Hepatic stellate cell (primary cell): ENCODE measurements around the gene GNMT.
"Not testable (repeated sequence)": the region's sequence is repeated elsewhere in the genome, so short reads cannot be mapped to it uniquely, and the experiment has no call there.

Experiments used
- DNase-seq: peaks from one replicate; pipeline ENCODE4 v3.0.0; 2011; ENCODE audit warnings: low spot score

The GNMT gene

DNA sequence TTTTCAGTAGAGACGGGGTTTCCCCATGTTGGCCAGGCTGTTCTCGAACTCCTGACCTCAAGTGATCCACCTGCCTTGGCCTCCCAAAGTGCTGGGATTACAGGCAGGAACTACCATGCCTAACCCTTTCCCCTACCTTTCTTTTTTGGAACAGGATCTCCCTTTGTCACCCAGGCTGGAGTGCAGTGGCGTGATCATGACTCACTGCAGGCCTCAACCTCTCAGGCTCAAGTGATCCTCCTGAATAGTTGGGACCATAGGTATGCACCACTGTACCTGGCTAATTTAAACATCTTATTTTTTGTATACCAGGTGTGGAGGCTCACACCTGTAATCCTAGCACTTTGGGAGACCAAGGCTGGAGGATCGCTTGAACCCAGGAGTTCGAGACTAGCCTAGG, 19.2 kb upstream of the GNMT start:
- DNase-seq: not testable (repeated sequence)

DNA sequence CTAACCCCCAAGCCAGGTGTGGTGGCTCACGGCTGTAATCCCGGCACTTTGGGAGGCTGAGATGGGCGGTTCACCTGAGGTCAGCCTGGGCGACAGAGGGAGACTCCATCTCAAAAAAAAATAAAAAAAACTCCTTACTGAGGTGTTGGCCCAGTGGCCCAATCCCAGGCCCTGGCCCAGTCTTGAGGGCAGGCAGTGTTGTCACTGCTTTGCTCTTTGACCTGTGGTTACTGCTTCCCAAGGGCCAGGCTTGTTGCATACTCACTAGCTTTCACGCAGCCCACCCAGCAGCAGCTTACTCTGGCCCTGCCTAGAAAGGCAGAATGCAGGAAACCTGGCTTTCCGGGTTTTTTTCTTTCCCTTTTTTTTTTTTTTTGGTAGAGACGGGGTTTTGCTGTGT, 18.1 kb upstream of the GNMT start:
- no peak for DNase-seq

- DNase-seq: no peak
Measured at GRCh38 chr6:42947950-42948349, 12.6 kb upstream of the GNMT start.

- DNase-seq: no peak
Measured at GRCh38 chr6:42952389-42952788, 8.2 kb upstream of the GNMT start.

GRCh38 chr6:42954405-42954804, 6.1 kb upstream of the GNMT start:
- not testable (repeated sequence) for DNase-seq

DNA sequence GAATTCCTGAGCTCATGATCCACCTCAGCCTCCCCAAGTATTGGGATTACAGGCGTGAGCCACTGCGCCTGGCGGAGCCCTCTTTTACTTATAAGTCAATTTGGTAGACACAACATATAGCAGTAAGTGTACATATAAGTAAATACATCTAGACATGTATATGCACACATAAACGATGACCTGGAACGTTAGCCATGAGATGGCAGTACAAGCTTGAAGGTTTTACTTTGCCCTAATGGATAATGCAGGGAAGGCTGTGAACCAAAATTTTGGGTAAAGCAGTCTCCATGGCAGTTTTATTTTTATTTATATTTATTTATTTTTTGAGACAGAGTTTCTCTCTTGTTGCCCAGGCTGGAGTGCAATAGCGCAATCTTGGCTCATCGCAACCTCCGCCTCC, 2.4 kb upstream of the GNMT start:
- no peak for DNase-seq

- DNase-seq: no peak
Measured at GRCh38 chr6:42959917-42960242, 674 bp upstream of the GNMT start.

- no peak for DNase-seq
Measured at GRCh38 chr6:42961020-42961470, 491 bp downstream of the GNMT start.

DNA sequence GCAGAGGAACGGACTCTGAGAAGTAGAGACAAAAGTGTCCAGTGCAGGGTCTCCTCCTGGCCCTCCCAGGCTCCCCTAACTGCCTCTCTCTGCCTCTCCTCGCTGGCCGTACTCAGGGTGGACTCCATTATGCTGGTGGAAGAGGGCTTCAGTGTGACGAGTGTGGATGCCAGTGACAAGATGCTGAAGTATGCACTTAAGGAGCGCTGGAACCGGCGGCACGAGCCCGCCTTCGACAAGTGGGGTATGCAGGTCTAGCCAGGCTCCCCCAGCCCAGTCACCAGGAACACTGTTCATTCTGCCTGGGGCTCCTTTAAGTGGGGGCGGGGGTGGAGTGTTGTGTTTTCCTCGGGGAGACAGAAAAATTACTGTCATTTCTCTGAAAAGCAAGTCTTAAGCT, 1.5 kb downstream of the GNMT start:
- DNase-seq: no peak

DNA sequence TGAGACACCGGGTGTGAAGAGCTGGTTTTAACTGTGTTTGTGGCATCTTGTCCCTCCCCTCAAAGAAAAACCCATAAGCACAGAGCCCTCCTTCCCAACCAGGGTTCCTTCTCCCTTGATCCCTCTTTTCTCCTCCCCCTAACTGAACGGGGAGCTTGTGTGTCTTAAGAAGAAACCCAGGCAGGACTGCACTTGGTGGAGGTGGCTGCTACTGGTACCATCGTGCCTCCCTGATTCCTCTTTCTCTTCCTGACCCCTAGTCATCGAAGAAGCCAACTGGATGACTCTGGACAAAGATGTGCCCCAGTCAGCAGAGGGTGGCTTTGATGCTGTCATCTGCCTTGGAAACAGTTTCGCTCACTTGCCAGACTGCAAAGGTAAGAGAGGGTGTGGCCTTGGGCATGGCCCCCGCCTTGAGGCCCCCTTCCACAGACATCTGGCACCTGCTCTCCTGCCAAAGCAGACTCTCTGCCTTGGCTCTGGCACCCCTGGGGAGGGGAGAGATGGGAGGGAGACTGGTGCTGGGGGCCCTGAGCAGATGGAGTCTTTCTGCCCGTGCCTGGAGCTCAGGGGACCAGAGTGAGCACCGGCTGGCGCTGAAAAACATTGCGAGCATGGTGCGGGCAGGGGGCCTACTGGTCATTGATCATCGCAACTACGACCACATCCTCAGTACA, 2.1 kb downstream of the GNMT start:
- no peak for DNase-seq

GRCh38 chr6:42963179-42963854, 2.8 kb downstream of the GNMT start:
- DNase-seq: no peak

DNA sequence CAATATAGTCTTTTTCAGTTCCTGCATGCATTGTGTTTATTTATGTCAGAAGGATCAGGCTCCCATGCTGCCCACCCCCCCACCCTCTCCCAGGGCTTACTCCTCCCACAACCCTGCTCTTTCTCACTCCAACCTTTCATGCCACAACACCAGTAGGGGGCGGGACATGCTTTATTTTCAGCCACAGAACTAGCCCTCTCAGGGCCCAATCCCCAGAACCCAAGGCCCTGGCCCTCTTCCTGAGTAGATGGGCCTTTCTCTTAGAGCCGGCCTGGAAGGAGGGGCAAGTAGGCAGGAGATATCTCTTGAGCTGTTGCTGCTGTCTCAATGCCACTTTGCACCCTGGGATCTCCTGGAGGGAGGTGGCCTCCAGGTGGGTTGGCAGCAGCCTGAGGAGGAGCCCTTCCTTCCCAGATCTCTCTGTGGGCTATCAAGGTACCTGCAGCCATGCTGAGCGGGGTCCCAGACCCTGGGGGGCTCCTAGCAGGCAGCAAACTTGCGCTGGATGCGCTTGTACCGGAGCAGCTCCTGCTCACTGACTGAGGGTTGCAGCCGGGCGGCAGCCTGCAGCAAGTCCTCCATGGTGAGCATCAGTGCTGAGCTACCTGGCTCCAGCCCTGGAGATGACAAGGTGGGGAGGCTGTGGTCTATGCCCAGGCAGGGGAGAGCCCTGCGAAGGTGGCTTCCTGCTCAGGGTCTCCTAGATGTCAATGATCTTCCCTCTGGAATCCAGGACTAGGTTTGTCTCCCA, 3.5 kb downstream of the GNMT start:
- DNase-seq: peak; percentile 60

DNA sequence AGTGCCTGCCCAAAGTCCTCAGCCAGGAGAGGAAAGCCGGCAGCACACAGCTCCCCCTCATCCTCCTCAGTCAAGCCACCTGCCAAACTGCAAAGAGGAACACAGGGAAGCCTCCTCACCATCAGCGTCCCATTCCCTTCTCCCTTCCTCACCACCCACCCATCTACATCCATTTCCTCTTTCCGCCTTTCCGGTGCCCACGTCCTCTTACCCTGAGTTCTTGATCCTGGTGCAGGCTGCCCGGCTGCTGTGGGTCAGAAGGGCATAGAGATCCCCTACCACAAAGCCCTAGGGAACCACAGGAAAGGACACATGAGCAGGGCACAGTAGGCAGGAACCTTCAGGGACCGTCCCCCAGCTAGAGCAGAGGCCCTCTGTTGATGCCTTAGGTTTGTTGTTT, 6.0 kb downstream of the GNMT start:
- DNase-seq: no peak

GRCh38 chr6:42967228-42967627, 6.7 kb downstream of the GNMT start:
- DNase-seq: no peak

DNA sequence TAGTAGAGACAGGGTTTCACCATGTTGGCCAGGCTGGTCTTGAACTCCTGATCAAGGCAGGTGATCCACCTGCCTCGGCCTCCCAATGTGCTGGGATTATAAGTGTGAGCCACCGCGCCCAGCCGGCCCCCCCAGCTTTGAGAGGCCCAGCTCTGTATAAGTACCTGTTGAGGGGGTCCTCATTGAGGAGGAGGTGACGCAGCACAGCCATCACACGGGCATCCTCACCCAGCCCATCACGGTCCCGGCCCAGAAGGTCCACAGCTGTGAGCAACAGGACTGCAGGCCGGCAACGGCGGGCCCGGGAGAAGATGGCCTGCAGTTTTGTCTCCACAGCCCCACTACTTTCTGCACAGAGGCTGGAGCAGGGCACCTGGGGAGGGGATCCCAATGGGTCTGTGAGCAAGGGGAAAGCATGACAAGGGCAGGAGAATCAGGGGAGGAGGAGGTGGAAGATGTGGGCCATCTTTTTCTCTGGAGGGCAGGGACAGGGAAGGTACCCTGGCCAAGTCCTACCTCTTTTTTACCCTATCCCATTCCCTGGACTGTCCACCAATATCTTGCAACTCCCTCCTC, 7.7 kb downstream of the GNMT start:
- DNase-seq: no peak

DNA sequence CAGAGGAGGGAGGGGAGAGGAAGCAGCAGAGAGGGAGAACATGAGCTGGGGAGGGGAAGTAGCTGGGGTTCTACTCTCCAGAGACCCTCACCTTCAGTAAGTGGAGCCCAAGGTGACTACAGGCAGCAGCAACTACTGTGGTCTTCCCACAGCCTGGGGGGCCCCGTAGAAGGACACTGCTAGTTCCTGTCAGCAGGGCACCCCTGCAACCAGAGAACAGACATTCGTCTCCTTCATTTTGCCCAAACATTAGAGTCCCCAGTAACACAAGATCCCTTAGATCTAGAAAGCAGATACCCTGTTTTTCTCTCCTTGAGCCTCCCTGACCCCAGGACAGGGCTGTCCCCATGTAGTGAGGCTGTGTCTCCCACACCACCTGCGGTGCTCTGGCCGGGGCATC, 8.2 kb downstream of the GNMT start:
- DNase-seq: no peak

GRCh38 chr6:42969431-42969830, 8.9 kb downstream of the GNMT start:
- DNase-seq: no peak

DNA sequence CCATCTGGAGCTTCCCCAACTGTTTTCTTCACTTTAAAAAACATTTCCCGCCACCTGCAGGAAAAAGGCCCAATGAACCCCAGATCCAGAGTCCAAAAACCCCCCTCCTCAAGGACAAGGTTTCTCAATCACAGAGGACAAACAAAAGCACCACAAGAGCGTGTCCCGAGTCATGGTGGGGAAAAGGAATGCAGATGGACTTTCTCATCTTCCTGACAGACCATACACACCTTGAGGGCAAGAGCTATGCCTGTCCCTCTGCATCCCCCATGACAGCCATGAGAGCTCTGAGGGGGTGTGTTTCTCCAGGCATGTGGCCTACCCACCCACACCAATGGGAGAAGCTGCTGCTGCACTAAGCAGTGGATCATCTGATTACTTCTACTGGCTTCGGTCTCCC, 9.4 kb downstream of the GNMT start:
- DNase-seq: no peak

DNA sequence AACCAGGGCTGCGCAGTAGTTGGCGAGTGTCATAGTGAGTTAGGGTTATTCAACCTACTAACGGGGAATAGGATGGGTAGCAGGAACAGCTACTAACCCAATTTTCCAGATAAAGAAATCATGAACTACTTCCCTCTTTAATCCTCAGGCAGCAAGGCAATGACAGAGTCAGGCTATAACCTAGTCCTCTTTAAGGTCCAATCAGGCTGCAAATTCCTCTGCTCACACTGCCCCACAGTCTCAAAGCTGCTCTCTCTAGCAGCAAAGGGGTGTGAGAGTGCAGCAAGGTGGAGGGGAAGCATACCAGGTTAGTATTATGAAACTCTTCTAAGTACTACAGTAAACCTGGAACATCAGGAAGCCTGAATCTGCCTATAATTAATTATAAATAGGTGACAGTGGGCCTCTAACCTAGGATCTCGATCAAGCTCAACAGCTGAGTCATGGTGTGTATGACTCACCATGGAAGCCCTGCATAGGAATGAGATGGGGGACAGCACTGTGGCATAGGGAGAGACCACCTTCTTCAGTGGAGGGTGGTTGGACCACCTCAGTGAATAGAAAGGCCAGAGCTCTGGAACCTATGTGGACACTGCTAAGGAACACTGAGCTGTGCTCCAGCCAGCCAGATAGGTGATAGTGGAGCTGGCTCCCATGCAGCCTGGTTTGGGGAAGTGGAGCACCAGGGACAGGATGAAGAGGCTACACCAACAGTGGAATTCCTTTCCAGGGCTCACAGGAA, 10.5 kb downstream of the GNMT start:
- peak; percentile 37 for DNase-seq

- no peak for DNase-seq
Measured at GRCh38 chr6:42971746-42972327, 11.3 kb downstream of the GNMT start.

- DNase-seq: no peak
Measured at GRCh38 chr6:42973926-42974325, 13.4 kb downstream of the GNMT start.

DNA sequence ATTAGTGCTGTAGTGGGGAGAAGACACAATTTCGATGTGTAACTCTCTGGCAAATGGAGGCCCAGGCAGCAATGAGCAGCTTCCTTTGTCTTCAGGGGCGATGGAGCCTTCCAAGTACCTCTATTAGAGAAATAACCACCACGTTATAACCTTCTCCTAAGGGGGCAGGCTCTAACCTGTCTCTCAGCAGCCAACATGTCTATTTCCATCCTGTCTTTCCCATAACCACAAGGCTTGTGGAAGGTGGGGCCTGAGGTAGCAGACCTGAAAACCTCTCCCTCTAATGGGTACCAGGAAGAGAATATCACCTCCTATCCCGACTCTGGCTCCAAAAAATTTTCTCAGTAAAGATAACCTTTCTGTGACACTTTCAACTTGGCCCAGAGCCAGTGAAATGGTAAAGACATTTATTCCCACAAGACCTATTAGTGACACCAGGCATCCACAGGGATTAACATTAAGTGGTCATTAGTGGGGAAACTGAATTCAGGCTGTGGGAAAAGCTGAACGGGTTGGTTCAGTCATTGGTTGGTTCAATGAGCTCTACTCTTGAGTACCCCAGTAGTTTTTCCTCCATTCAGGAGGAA, 14.5 kb downstream of the GNMT start:
- DNase-seq: no peak
